Measurements from ENCODE around the gene ALOX15B.

GRCh38 chr17:8064561-8065019, 25.7 kb downstream of the ALOX15B start:
- no peak for TF ChIP-seq ZFP91 (CRISPR knock-in tag; IDR thresholded peaks at IDR 0.05)
- TF ChIP-seq RCOR1 (IDR thresholded peaks at IDR 0.05; ENCODE audit: borderline replicate concordance in 1 of 2, low read depth in 2 of 2, low read length in 2 of 2), result no peak
